Muscle layer of duodenum (tissue), 2 donors: ENCODE results near the gene PREP.
"Not testable (repeated sequence)": the region's sequence is repeated elsewhere in the genome, so short reads cannot be mapped to it uniquely, and the experiment has no call there.

Source experiments
- H3K27ac ChIP-seq: one replicate; pipeline ENCODE4 v1.7.0; 2013; ENCODE audit warnings: mild to moderate bottlenecking, low read length
- H3K27me3 ChIP-seq: one replicate; pipeline ENCODE4 v1.7.0; 2013; ENCODE audit warnings: low read depth, mild to moderate bottlenecking, control low read depth, low read length
- H3K36me3 ChIP-seq, 2 donors: one replicate each; pipeline ENCODE4 v1.7.0; 2013; ENCODE audit warnings: low read length in 2 of 2, control low read depth in 1 of 2, mild to moderate bottlenecking in 1 of 2; ENCODE audit not compliant: insufficient read depth in 2 of 2, control insufficient read depth in 1 of 2
- H3K4me1 ChIP-seq, 2 donors: one replicate each; pipeline ENCODE4 v1.7.0; 2013; ENCODE audit warnings: low read length in 2 of 2, mild to moderate bottlenecking in 2 of 2, control low read depth in 1 of 2, moderate library complexity in 1 of 2; ENCODE audit not compliant: insufficient read depth in 2 of 2, control insufficient read depth in 1 of 2
- H3K4me3 ChIP-seq, 2 donors: one replicate each; pipeline ENCODE4 v1.7.0; 2013; ENCODE audit warnings: low read length in 2 of 2, low read depth in 1 of 2, mild to moderate bottlenecking in 1 of 2
- H3K9me3 ChIP-seq, 2 donors: one replicate each; pipeline ENCODE4 v1.7.0; 2013; ENCODE audit warnings: low read length in 2 of 2, control low read depth in 1 of 2, mild to moderate bottlenecking in 1 of 2; ENCODE audit not compliant: control insufficient read depth in 1 of 2
- donor health status: healthy.

PREP gene

DNA sequence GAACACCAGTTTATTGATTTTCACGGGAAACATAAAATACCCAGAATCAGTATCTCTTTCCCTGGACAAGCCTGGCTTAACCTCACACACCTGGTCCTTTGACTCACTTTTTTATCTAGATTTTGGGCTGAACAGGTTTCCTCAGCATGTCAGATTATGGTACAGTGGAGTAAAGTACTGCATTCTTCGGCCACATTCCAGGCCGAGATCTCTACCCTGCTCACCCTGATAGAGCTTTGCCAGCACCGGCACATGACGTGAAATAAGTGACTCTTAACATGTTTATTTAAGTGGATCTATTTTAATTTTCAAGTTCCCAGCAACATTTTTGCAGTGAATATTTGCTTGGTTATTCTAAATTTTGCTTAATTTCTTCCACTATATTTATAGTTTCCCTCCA lies 144.1 kb downstream of the PREP start:
- H3K4me3 ChIP-seq, result no peak overlapping the region
- H3K27ac ChIP-seq, result no peak overlapping the region
- H3K9me3 ChIP-seq, result no peaks in the 10 kb centered on the region
- H3K27me3 ChIP-seq, result no peaks in the 10 kb centered on the region
- no peaks in the 10 kb centered on the region for H3K4me1 ChIP-seq
- no peaks in the 10 kb centered on the region for H3K36me3 ChIP-seq

DNA sequence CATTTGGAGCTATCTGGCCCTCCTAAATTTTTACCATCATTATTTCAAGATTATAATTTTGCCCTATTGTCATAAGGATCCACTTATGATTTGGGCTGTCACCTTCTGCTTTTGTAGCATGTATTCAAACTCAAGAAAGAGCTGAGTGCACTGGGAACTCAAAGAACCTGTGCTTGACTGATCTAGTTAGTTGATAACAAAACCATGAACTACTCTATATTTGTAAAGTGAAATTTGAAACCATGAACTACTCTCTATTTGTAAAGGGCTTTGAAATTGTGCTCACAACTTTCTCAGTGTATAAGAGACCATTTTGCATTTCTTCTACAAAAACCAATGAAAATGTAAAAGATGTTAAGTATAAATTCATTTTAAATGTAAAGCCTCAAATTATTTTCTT lies 145.5 kb downstream of the PREP start:
- no peaks in the 10 kb centered on the region for H3K27me3 ChIP-seq
- H3K4me1 ChIP-seq, result no peaks in the 10 kb centered on the region
- H3K36me3 ChIP-seq, result no peaks in the 10 kb centered on the region
- no peak overlapping the region for H3K4me3 ChIP-seq
- no peaks in the 10 kb centered on the region for H3K9me3 ChIP-seq
- H3K27ac ChIP-seq, result no peak overlapping the region

DNA sequence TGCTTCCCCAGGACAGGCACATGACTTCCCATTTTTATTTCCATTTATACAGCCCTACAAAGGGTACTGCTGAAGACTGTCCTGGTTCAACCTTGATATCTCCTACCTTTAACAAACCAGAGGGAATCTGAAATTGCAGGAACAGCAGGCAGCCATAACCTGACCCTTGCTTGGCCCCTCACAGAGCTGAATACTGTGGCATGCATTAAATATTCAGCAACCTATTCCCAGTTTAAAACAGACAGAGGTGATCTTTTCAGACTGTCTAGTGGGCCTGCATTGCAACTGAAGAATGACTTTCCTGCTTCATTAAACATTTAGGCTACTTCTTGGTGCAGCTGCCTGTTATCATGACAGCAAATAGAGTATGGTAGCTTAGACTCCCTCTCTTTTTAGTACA lies 146.3 kb downstream of the PREP start:
- H3K36me3 ChIP-seq, result no peaks in the 10 kb centered on the region
- H3K9me3 ChIP-seq, result peaks cover 0 to 2% of the 10 kb centered on the region in 2 donors
- no peak overlapping the region for H3K27ac ChIP-seq
- no peak overlapping the region for H3K4me3 ChIP-seq
- no peaks in the 10 kb centered on the region for H3K4me1 ChIP-seq
- H3K27me3 ChIP-seq, result no peaks in the 10 kb centered on the region

DNA sequence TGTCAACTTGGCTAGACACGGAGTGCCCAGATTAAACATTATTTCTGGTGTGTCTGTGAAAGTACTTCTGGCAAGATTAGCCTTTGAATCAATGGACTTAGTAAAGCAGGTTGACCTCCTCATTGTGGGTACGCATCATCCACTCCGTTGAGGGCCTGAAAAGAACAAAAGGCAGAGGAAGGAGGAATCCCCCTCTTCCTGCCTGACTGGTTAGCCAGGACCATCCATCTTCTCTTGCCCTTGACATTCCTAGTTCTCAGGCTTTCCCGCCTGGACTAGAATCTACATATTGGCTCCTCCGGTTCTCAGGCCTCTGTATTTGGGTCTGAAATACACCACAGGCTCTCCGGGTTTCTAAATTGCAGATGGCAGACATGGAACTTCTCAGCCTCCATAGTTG lies 149.1 kb downstream of the PREP start:
- H3K27me3 ChIP-seq, result no peaks in the 10 kb centered on the region
- H3K9me3 ChIP-seq, result peaks cover 0 to 2% of the 10 kb centered on the region in 2 donors
- H3K4me1 ChIP-seq, result no peaks in the 10 kb centered on the region
- no peak overlapping the region for H3K27ac ChIP-seq
- no peak overlapping the region for H3K4me3 ChIP-seq
- no peaks in the 10 kb centered on the region for H3K36me3 ChIP-seq

DNA sequence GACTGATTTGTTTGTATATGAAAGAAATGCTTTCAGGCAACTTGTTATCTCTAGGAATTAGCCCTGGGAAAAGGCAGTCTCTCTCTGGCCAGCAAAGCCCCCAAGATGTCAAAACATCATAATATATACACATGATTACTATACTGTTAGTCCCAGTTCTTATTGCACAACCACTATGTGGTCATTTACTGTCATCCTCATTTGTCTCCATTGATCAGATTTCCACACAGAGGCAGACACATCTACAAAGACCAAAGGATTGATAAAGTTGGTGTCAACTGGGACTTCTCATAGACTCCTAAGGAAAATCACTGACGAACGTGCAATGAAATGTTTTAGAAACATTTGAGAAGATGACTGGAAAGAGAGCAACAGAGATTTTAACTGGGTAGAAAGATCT lies 151.2 kb downstream of the PREP start:
- no peaks in the 10 kb centered on the region for H3K4me1 ChIP-seq
- no peaks in the 10 kb centered on the region for H3K36me3 ChIP-seq
- peaks cover 0 to 2% of the 10 kb centered on the region in 2 donors for H3K9me3 ChIP-seq
- no peak overlapping the region for H3K27ac ChIP-seq
- no peak overlapping the region for H3K4me3 ChIP-seq
- H3K27me3 ChIP-seq, result no peaks in the 10 kb centered on the region

DNA sequence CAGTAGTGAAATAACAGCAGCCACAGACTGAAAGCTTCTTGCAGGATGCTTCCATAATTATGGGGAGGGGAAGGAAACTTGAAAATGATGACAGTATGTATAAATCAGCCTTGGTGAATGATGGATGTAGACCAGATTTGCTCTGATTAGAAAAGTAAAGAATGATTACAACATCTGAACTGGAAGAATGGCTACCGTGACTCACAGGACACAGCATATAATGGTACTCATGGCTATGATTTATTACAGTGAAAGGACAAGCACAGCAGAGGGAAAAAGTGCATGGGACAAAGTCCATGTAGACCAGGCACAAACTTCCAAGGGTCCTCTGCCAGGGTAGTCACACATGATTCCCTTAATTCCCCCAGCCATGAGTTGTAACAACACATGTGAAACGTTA lies 152.3 kb downstream of the PREP start:
- Histone ChIP-seq H3K4me3 (no peak overlapping the region), H3K36me3 (no peaks in the 10 kb centered on the region), H3K27me3 (no peaks in the 10 kb centered on the region), H3K9me3 (peaks cover 0 to 2% of the 10 kb centered on the region in 2 donors), H3K4me1 (no peaks in the 10 kb centered on the region), H3K27ac (no peak overlapping the region)

DNA sequence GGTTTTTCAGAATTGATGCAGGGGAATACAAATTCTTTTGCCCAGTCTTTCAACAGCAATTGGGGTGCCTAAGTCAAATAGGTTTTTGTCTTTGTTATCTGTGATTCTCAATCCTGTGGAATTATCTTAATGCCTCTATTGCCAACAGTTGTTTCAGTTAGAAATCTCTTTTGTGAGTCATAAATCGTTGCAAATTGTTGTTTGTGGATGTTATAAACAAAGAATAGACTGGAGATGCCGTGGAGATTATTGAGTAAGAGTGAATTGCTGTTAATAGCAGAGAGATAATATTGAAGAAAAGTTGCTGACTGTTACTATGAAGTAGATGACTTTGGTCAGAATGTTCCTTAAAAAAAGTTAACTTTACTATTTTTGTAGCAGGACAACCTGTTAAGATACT lies 159.4 kb downstream of the PREP start:
- Histone ChIP-seq H3K9me3 (peaks cover 0 to 5% of the 10 kb centered on the region in 2 donors), H3K27ac (no peak overlapping the region), H3K4me1 (no peaks in the 10 kb centered on the region), H3K36me3 (no peaks in the 10 kb centered on the region), H3K4me3 (no peak overlapping the region), H3K27me3 (no peaks in the 10 kb centered on the region)

DNA sequence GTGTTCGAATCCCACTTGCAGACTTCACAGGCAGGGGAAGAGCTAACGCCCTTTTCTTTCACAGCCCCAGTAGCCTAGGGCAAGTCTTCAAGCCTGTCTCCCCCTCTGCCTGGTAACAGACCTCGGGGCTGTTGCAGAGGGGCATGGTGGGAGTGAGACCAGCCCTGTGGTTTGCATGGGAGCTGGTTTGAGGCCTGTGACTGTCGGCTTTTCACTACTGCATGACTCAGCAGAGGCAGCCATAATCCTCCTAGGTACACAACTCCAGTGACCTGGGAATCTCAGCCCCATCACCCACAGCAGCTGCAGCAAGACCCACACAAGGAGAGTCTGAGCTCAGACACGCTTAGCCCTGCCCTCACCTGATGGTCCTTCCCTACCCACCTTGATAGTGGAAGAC lies 167.7 kb downstream of the PREP start:
- Histone ChIP-seq H3K4me3 (no peak overlapping the region), H3K9me3 (peaks cover 0 to 18% of the 10 kb centered on the region in 2 donors)

DNA sequence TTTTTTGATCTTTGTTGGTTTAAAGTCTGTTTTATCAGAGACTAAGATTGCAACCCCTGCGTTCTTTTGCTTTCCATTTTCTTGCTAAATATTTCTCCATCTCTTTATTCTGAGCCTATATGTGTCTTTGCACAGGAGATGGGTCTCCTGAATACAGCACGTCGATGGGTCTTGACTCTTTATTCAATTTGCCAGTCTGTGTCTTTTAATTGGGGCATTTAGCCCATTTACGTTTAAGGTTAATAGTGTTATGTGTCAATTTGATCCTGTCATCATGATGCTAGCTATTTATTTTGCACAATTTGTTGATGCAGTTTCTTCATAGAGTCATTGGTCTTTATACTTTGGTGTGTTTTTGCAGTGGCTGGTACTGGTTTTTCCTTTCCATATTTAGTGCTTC lies 171.1 kb downstream of the PREP start:
- H3K27me3 ChIP-seq, H3K4me1 ChIP-seq, H3K4me3 ChIP-seq, H3K36me3 ChIP-seq, H3K9me3 ChIP-seq, H3K27ac ChIP-seq: not testable (repeated sequence)

More for the DNA sequence above, 167.7 kb downstream of the PREP start:
- no peaks in the 10 kb centered on the region for H3K36me3 ChIP-seq
- no peaks in the 10 kb centered on the region for H3K4me1 ChIP-seq
- H3K27me3 ChIP-seq, result no peaks in the 10 kb centered on the region
- no peak overlapping the region for H3K27ac ChIP-seq
